NCI-H524 (cell line): ENCODE results near the gene BCL2.

ENCODE experiments used
- DNase-seq, 2 experiments: peaks; one replicate each; lab custom pipeline; 2025; lab: John Stamatoyannopoulos, UW

The BCL2 gene

DNA sequence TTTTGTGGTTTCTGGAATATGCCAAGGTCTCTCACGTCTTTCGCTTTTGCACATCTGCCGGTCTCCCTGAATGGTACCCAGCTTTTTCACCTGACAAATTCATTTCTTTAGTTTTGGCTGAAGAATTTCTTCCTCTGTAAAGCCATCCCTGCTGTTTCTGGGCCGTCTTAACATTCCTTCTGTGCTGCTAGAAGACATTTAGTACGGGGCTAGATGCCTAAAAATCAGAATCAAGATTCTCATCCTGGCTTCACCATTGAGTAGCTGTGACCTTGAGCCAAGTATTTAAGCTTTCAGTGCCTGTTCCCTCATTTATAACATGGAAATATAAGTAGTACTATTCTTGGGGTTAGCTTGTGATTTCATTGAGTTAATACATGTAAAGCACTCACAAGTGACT is 6.4 kb upstream of the BCL2 start:
- no peak for DNase-seq

DNA sequence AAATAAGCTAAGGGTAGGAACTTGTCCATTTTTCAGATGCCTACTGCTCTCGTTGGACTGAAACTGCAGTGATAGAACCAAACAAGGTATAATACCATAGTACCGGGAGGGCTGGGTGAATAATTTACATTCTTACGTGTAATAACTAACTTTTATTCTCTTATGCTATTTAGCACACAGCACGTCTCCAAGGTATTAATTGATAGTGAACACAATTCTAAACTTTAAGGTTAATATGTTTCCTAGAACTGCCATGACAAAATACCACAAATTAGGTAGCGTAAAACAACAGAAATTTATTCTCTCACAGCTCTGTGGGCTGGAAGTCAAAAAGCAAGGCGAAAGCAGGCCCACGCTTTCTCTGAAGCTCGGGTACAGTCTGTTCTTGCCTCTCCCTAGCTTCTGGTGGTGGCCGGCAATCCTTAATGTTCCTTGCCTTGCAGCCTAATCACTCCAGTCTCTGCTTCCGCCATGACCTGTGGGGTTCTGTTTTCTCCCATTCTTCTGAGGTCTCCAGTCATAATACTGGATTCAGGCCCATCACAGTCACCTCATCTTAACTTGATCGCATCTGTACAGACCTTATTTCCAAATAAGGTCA is 5.6 kb upstream of the BCL2 start:
- no peak for DNase-seq

DNA sequence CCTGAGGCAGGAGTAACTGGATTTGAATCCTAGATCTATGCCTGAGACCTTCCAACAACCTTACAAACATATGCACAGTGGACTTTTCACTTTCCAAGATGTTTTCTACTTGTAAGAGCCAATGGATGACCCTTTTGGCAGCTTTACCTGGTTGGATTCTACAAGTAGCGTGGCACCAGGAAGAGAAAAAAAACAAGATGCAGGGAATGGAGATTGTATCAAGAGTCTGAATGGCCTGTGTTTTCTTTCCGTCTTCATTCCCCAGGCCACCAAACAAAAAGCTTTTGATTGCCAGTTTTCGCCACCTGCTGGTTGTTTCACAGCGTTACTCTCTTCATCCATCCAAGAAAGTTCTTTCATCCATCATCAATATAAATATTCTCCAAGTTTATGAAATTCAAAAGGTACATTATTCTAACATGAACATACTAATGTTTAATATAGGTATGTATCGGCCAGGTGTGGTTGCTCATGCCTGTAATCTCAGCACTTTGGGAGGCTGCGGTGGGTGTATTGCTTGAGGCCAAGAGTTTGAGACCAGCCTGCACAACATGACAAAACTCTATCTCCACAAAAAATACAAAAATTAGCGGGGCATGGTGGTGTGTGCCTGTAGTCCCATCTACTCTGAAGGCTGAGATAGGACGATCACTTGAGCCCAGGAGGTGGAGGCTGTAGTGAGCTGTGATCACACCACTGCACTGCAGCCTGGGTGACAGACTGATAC is 3.5 kb upstream of the BCL2 start:
- peak; percentile 19 to 64 for DNase-seq

DNA sequence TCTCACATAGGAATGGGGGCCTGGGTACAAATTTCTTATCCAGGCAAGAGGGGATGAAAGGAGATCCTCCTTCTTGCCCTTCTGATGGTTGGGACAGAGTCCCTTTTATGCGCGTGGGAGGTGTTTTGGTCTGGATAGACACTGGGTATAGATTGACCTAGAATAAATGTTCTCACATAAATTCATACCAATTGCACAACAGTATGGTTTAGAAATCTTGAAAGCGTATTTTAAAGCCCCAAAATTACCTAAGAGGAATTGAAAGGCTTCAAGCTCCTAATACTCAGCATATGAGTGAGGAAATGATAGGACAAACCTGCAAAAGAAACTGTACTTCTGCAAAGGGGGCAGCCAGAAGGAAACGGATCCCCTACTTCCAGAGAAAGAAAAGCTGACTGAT is 2.6 kb upstream of the BCL2 start:
- no peak for DNase-seq

DNA sequence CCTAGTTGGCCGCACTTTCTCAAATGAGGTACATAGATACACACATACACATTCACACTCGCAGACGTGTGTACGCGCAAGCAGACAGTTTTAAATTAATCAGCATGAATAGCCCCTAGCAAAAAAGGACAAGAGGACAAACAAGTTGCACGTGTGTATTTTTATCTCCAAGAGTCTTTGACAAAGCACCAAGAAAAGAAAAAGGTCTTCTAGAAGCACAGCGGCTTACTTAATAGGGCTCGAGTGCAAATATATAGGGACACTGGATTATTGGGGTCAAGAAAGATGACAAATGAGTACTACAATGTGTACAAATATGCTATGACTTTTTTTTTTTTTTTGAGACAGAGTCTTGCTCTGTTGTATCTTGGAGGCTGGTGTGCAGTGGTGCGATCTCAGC is 1.7 kb upstream of the BCL2 start:
- DNase-seq, result no peak

DNA sequence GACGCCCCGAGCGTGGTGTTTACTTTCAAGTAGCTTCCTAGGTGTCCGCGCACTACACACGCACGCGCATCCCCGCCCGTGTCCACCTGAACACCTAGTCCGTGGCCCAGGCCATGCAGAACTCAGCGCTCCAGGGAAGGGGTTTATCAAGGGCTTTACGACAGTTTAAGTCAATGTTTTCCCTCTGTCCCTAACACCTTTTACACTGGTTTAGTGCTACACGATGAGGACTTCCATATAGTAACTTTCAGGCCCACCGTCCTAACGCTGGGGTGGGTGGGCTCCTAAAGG is 1.4 kb upstream of the BCL2 start:
- no peak for DNase-seq

DNA sequence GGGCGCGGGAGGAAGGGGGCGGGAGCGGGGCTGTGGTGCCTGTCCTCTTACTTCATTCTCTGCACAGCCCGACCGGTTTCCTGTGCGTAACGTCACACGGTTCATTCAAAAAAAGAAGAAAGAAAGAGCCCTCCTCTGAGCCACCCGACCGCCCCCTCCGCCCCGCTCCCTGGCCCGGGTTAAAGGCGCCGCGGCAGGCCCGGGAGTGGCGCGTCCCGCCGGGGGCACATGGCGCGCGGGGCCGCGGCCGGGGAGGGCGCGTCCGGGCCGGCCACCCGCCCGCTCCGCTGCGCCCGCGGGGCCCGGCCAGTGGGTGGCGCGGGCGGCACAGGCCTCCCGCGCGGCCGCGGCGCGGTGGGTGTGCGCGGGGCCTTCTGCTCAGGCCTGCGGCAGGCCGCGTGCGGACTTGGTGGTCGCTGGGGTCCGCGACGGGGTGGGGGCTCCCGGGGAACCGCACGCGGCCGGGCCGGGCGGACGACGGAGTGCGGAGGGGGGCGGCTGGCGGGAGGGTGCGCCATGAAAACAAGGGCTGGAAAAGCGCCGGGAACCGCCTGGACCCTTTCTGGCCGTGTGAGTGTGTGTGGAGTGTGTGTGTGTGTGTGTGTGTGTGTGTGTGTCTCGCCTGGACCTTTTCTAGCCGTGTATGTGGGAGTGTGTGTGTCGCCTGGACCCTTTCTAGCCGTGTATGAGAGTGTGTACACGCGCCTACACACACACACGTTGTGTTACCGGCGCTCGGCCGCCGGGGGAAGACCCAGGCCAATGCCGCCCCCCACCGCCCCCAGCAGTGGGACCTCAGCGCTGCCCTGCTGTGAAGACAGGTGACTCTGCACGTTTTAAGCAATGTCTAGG is 780 bp upstream of the BCL2 start:
- peak; percentile 52 to 63 for DNase-seq

DNA sequence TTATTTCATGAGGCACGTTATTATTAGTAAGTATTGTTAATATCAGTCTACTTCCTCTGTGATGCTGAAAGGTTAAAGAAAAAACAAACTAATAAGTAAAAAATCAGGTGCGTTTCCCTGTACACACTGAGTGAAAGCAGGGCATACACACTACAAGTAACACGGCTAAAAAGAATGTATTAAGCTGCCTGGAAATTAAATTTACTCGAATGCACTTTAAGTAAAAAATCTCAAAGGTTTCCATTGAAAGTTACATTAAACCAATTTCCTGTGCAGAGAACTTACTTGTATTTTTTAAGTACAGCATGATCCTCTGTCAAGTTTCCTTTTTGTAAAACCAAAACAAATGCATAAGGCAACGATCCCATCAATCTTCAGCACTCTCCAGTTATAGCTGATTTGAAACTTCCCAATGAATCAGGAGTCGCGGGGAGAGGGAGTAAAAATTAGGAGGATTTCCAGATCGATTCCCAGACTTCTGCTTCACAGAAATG is 633 bp downstream of the BCL2 start:
- DNase-seq, result peak in 1 of 2 experiments; percentile 22

DNA sequence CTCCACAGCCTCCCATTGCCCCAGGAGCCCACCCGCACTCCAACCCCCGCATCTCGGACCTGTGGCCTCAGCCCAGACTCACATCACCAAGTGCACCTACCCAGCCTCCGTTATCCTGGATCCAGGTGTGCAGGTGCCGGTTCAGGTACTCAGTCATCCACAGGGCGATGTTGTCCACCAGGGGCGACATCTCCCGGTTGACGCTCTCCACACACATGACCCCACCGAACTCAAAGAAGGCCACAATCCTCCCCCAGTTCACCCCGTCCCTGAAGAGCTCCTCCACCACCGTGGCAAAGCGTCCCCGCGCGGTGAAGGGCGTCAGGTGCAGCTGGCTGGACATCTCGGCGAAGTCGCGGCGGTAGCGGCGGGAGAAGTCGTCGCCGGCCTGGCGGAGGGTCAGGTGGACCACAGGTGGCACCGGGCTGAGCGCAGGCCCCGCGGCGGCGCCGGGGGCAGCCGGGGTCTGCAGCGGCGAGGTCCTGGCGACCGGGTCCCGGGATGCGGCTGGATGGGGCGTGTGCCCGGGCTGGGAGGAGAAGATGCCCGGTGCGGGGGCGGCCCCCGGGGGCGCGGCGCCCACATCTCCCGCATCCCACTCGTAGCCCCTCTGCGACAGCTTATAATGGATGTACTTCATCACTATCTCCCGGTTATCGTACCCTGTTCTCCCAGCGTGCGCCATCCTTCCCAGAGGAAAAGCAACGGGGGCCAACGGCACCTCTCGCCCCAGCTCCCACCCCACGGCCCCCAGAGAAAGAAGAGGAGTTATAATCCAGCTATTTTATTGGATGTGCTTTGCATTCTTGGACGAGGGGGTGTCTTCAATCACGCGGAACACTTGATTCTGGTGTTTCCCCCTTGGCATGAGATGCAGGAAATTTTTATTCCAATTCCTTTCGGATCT is 1.3 kb downstream of the BCL2 start:
- DNase-seq, result peak in 1 of 2 experiments; percentile 37

DNA sequence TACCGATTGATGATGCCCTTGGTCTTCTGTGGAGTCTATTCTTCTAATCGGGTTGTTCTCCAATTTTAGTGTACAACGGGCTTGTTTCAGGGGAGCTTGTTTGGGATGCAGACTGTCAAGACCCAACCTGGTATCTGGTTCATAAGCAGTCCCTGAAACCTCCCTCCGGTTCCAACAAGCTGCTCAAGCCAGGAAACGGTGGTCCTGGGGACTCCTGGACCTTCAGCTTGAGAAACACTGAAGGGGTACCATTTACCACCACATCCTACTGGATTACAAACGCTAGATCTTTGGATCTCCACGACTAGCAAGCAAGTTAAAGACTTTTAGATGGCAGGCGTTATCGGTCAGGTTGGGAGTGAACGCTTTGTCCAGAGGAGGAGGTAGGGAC is 2.0 kb downstream of the BCL2 start:
- DNase-seq, result no peak

DNA sequence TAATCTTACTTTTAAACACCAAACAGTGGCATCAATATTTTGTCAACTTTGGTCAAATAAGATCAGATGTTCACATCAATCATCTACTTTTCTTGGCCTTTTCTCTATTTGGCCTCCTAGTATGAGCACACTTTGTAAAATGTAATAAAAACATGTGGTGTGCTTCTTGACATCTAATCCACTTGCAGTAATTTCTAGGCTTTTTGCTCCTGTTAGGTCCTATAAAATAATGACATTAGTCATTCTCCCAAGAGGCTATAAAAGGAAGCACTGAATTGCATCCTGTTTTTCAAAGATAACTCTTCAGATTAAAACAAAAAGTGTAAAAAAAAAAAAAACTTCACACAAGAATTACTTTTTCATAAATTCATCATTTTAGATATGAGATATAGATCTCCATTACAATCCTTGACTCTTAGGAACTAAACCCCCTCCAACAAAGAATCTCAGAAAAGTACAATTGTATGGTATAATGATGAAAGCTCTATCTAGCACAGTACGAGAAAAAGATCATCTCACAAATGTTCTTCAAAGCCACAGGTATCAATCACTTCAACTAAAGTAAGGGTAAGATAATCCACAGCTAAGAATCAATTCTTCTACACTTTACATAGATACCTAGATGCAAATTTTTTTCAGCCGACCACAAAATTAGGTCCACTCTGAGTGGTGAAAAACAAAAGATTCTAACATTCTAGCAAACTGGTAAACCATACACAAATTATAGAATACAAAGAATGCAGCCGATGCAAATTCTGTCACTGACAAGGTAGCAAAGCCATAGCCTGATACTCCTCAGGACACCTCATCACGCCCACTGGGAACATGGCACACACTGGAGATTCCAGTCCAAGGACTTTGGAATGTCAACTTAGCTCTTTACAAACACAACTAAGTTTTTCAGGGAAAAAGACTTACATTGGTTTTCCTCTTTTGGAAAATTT is 2.7 kb downstream of the BCL2 start:
- peak in 1 of 2 experiments; percentile 11 for DNase-seq

DNA sequence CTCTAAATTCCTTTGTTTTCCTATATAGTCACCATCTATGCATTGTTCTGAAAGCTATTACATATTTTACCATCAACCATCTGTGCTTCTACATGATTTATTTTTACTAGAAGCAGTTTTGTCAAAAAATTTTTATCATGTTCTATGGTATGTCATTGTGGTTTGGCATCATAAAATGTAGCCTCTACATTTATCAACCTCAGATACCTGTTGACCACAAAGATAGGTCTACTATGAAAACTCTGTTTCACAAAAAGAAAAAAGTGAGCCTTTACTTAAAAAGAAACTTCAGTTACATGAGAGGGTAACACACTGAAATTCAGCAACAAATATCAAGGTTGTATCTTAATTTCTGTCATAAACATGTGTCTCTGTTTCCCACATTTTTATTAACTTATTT is 3.7 kb downstream of the BCL2 start:
- DNase-seq, result no peak

DNA sequence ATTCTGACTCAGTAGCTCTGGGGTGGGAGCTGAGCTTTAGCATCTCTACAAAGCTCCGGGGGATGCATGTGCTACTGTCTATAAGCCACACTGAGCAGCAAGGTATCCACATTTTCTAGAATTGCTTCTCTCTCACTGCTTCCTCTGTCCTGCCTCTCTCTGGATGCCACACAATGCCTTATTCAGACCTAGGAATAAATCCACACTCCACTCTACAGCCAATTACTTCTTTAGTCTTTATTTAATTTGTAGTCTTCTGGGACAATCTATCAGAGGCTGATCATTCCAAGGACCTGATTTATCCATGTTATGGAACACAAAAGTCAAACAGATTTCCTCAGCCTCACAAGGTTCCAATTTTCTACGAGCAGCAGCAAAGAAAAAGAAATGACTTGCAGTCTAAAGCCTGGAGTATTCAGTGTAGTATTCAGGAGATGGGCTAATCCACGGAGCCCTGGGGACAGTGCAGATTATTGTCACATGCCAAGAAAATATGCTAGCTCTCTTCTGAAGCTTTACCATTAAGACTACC is 4.4 kb downstream of the BCL2 start:
- DNase-seq, result peak in 1 of 2 experiments; percentile 21

DNA sequence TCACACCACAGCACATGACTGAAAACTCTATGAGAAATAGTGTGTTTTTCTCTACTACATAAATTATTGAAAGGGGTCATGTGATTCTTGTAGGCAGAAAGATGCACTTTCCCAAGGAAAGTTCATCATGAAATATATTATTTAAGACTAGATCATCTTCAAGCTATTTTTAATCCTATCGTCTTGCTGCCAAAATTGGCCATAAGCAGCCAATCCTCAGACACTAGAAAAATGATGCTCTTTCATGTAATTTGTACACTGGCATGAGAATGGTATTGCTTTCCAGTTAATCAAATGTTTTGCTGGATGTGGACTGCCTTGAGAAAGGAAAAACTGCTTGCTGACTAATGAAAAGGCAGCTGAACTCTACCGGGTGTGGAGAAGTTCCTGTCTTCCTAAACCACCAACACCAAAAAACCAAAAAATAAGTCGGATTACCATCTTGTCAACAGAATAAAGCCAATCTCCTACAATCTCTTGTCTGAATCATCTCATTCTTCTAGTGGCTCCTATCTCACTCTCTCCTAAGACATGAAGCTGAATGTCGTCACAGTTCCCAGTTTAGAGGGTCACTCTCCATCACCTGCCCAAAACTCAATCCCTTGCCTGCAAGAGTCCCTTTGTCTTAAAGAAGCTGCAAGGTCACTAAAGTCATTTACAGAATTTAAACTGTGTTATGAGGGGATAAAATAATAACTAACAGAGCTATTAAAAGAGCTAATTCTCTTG is 5.3 kb downstream of the BCL2 start:
- no peak for DNase-seq

DNA sequence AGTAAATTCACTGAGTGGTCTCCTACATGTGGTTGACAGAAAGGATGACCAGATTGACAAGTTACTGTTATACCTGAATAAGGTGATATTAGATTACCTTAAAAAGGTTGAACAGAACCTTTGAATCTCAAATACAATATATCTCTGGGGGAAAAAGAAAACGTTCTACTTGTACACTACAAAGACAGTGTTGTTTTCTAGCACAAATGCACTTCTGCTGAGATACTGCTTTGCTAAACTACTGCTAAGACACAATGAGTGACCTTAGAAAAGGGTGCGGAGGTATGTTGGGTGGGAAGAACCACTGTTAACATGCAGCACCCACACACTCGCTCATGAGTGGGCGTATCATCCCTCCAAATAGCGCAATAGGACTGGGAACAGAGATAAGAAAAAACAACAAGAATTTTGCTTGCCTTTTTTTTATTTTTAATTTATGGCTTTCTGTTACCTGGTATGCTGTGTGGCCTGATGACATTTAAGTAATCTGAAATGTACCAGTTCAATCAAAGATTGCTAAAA is 6.1 kb downstream of the BCL2 start:
- no peak for DNase-seq

DNA sequence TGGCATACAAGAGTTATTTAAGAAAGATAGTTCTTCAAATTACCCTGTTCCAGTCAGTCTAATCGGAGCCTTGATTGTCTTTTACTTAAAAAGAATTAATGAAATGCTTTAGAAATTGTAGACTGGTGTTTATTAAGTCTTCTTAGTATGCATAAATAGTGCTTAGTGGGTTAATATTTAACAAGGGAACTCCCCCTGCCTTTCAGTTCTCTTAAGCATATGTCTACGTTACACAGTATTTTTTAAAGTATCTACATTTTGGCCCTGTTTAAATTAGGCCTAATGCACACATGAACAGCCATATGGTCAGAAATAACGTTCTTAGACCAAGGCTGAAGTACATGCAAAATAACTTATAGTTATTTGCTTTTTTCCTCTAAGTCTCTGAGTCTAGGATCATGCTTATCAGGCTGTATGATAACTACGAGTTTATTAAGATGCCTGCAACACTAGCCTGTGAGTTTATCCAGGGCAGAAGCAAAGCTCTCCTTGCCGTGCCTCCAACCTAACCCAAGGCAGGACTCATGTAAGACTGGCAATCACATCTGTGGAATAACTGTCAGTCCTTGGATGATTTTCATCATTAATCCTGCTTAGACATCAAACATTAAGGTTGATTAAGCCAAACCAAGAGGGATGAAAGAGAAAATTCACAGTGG is 6.7 kb downstream of the BCL2 start:
- DNase-seq, result peak in 1 of 2 experiments; percentile 57

DNA sequence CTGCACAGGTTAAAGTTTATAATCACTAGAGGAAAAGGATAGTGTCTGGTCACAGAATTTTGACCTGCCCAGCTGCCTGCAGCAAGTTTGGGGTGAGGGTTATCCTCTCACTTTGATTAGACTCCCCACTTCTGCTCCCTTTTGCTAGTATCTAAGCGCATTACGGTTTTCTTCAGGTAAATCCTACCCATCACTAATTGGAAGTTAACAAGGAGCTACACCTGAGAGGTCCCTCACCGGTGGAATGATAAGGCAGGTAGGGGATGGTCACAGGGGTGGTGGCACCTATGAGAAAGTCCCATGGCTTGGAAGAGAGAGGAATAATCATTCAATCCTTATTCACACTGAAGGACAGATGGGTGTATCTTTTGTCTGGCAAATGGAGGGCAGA is 7.6 kb downstream of the BCL2 start:
- no peak for DNase-seq

DNA sequence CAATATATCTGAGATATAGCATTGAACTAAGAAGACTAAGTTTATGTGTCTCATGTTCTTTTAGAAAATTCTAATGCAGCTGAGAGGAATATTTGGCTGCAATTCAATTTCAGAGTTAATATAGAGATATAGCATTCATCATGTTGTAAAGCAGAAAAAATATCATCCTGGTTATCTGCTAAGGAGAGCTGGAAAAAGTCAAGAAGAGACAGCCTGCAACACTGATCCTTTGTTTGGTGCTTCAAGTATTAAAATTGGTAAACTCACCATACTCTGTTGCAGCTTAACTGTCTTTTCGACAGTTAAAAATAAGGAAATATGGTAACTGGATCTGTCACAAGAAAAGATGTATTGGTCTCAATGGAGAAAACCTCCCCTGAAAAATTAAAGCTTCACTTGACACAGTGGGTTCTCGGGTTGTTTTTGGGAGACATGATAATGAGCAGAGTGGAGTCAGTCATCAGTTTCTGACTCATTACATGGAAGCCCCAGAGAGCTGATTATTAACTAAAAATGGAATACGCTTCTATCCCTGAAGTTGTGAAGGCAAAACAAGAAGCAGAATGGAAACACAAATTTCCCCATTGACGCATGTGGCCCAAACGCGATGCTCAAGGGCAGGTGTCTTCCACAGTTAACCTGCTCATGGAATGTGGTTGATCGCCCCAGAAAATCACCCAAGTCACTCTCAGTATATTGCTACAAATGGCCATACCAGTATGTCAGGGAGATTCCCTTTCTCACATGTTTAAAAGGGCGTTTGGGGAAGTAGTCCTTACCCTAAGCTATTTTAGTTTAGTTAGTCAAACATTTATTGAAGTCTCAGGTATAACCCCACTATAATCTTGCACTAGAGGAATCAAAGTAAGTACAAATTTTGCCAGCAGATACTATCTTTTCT is 8.2 kb downstream of the BCL2 start:
- no peak for DNase-seq
